Sigmoid colon (tissue), 7 donors: Measurements from ENCODE around the gene BPI. TPM values are rescaled to one million over a fixed set of nuclear protein-coding genes. Genes with fewer than 3 reads are reported as not detected.

ENCODE experiments used
- DNase-seq: peaks from one replicate; pipeline ENCODE4 v3.0.0-alpha.2; 2019
- H3K27ac ChIP-seq, 4 donors: fragments of 200-600 bp; sonication (generic); one replicate each; pipeline ENCODE4 v1.5.1; 2016 to 2019; ENCODE audit warnings: mild to moderate bottlenecking in 1 of 4
- H3K27me3 ChIP-seq, 3 donors: fragments of 200-600 bp; sonication (generic); one replicate each; pipeline ENCODE4 v1.5.1; 2019; ENCODE audit warnings: mild to moderate bottlenecking in 1 of 3
- H3K36me3 ChIP-seq, 4 donors: fragments of 200-600 bp; sonication (generic); one replicate each; pipeline ENCODE4 v1.5.1; 2016 to 2019
- H3K4me1 ChIP-seq, 4 donors: fragments of 200-600 bp; sonication (generic); one replicate each; pipeline ENCODE4 v1.5.1; 2017 to 2019
- H3K4me3 ChIP-seq, 4 donors: fragments of 200-600 bp; sonication (generic); one replicate each; pipeline ENCODE4 v1.5.1; 2017 to 2019; ENCODE audit warnings: mild to moderate bottlenecking in 2 of 4, moderate library complexity in 1 of 4
- H3K9me3 ChIP-seq, 4 donors: fragments of 200-600 bp in 3 of 4; sonication (generic) in 3 of 4; one replicate each; pipeline versions ENCODE4 v1.5.1 to v1.6.1; 2013 to 2019
- CTCF ChIP-seq, 4 experiments: fragments of 450-650 bp in 3 of 4; fragments of 200-600 bp in 1 of 4; IDR thresholded peaks; one replicate each; pipeline ENCODE4 v1.5.1; 2016 to 2019; ENCODE audit warnings: antibody characterized with exemption in 4 of 4, mild to moderate bottlenecking in 3 of 4, moderate library complexity in 2 of 4
- EP300 ChIP-seq, 4 donors: sonication (generic); formaldehyde crosslinking; IDR thresholded peaks; one replicate each; pipeline ENCODE4 v1.6.1; 2017; ENCODE audit warnings: antibody characterized with exemption in 4 of 4
- POLR2A ChIP-seq, 2 donors: fragments of 450-650 bp; IDR thresholded peaks; one replicate each; pipeline ENCODE4 v1.6.1; 2016; ENCODE audit warnings: antibody characterized with exemption in 2 of 2, mild to moderate bottlenecking in 2 of 2, moderate library complexity in 2 of 2
- POLR2AphosphoS5 ChIP-seq, 4 donors: sonication (generic); formaldehyde crosslinking; IDR thresholded peaks; one replicate each; pipeline ENCODE4 v1.6.1; 2017; ENCODE audit warnings: antibody characterized with exemption in 4 of 4
- WGBS, 2 donors: extraction: QIAGEN DNeasy Blood & Tissue Kit; methylation state at CpG; one replicate each; pipeline ENCODE4 v1.1.7; 2013; 5-methylcytosine and 5-hydroxymethylcytosine counted together
- intact Hi-C: fragments of 100-400 bp; cut with DNase I; formaldehyde crosslinking; loops from one replicate; pipeline ENCODE4 v1.15.1; 2023
- polyA plus RNA-seq, 3 donors: library from polyadenylated mRNA; stranded (reverse); fragments of 200-250 nt; gene quantifications; one replicate each; pipeline ENCODE4 v1.2.3, GENCODE V29; 2013
- total RNA-seq, 4 donors: library from RNA; depleted of rRNA; stranded (reverse); fragments of >200 nt; gene quantifications; one replicate each; pipeline ENCODE4 v1.1.0, GENCODE V29; 2016
- donor health status: healthy with polysubstance abuse.
- donor health status: Bipolar disorder and iron deficiency.
- donor health status: healthy.

The BPI gene
- total and polyA plus RNA-seq, 7 donors = 0.09 to 0.99 TPM; not detected in 5

DNA sequence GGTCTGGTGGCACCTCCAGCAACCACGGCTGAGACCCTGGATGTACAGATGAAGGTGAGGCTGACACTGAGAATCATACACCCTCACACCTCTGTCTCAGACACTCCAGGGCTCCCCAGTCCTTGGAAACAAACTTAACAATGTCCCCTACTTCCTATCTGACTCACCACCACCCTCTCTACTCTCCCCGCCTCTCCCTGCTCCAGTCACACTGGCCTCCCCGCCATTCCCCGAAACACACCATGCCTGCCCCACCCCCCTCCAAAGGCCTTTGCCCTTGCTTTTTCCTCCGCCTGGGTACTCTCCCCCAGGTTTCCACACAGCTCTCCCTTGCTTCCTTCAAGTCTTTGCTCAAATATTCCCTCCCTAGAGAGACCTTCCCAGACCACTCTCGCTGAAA is 16.3 kb downstream of the BPI start:
- TF ChIP-seq CTCF (IDR thresholded peaks at IDR 0.05) (no peak), EP300 (IDR thresholded peaks at IDR 0.05) (no peak), POLR2AphosphoS5 (IDR thresholded peaks at IDR 0.05) (no peak), POLR2A (IDR thresholded peaks at IDR 0.05) (no peak)
- Histone ChIP-seq H3K36me3 (no peaks in the 10 kb centered on the region), H3K9me3 (no peaks in the 10 kb centered on the region), H3K4me3 (no peak overlapping the region), H3K27ac (no peak overlapping the region), H3K4me1 (no peaks in the 10 kb centered on the region), H3K27me3 (peaks cover 0 to 8% (median 0%) of the 10 kb centered on the region in 3 donors)
- WGBS, 2 donors = 26 to 41% methylated on average over 6 of the region's 6 CpGs
- DNase-seq = no peak
- intact Hi-C loops = loop anchor here (5.0 kb wide), 1 partner anchor 93 kb away; no protein-coding TSS in a partner anchor

GRCh38 chr20:38321959-38322598 is 18.1 kb downstream of the BPI start:
- no peak overlapping the region for H3K27ac ChIP-seq
- TF ChIP-seq EP300 (IDR thresholded peaks at IDR 0.05) (no peak), POLR2A (IDR thresholded peaks at IDR 0.05) (no peak), POLR2AphosphoS5 (IDR thresholded peaks at IDR 0.05) (no peak), CTCF (IDR thresholded peaks at IDR 0.05) (peak; percentile 12 to 52 (median 30))
- no peaks in the 10 kb centered on the region for H3K4me1 ChIP-seq
- H3K27me3 ChIP-seq = peaks cover 0 to 8% (median 0%) of the 10 kb centered on the region in 3 donors
- intact Hi-C loops = loop anchor here (2.0 to 5.0 kb wide), 2 partner anchors 95 to 265 kb away; no protein-coding TSS in a partner anchor
- no peaks in the 10 kb centered on the region for H3K9me3 ChIP-seq
- DNase-seq = peak; percentile 72
- WGBS, 2 donors = 3 to 5% methylated on average over 5 of the region's 5 CpGs
- H3K36me3 ChIP-seq = no peaks in the 10 kb centered on the region
- no peak overlapping the region for H3K4me3 ChIP-seq

- intact Hi-C loops = loop anchor here (5.0 kb wide), 1 partner anchor 97 kb away; no protein-coding TSS in a partner anchor
- H3K4me1 ChIP-seq = no peaks in the 10 kb centered on the region
- H3K27me3 ChIP-seq = peaks cover 0 to 10% (median 0%) of the 10 kb centered on the region in 3 donors
- H3K27ac ChIP-seq = no peak overlapping the region
- TF ChIP-seq POLR2AphosphoS5 (IDR thresholded peaks at IDR 0.05) = no peak
- no peak for TF ChIP-seq POLR2A (IDR thresholded peaks at IDR 0.05)
- no peak for TF ChIP-seq CTCF (IDR thresholded peaks at IDR 0.05)
- TF ChIP-seq EP300 (IDR thresholded peaks at IDR 0.05) = no peak
- no peaks in the 10 kb centered on the region for H3K36me3 ChIP-seq
- 85 to 92% methylated on average over 3 of the region's 3 CpGs for WGBS, 2 donors
- H3K9me3 ChIP-seq = no peaks in the 10 kb centered on the region
- no peak overlapping the region for H3K4me3 ChIP-seq
- no peak for DNase-seq
Observed at GRCh38 chr20:38324159-38324558, 20.2 kb downstream of the BPI start.

GRCh38 chr20:38325167-38325566 is 21.2 kb downstream of the BPI start:
- 71 to 72% methylated on average over 3 of the region's 3 CpGs for WGBS, 2 donors
- H3K9me3 ChIP-seq = no peaks in the 10 kb centered on the region
- DNase-seq = no peak
- no peak overlapping the region for H3K27ac ChIP-seq
- H3K4me1 ChIP-seq = no peaks in the 10 kb centered on the region
- H3K27me3 ChIP-seq = peaks cover 0 to 12% (median 0%) of the 10 kb centered on the region in 3 donors
- TF ChIP-seq POLR2A (IDR thresholded peaks at IDR 0.05) (no peak), CTCF (IDR thresholded peaks at IDR 0.05) (no peak), EP300 (IDR thresholded peaks at IDR 0.05) (no peak), POLR2AphosphoS5 (IDR thresholded peaks at IDR 0.05) (no peak)
- H3K36me3 ChIP-seq = no peaks in the 10 kb centered on the region
- no peak overlapping the region for H3K4me3 ChIP-seq
- intact Hi-C loops = no loop called here
